Measurements from ENCODE around the gene TMEM80. TPM values are rescaled to one million over a fixed set of nuclear protein-coding genes. Genes with fewer than 3 reads are reported as not detected.

The TMEM80 gene
- total and polyA plus RNA-seq, 10 of the 15 experiments (the other 5 are each of a cell fraction or from before 2014, with no cell fraction given): 6.7 to 30.9 (median 20.7) TPM

GRCh38 chr11:703506-703905 lies 7.9 kb downstream of the TMEM80 start:
- in situ Hi-C loops (cut with MboI) (no loop called here), intact Hi-C loops (cut with micrococcal nuclease; ENCODE audit: unreplicated experiment) (no loop called here)
- ATAC-seq: no peak
- Histone ChIP-seq H3K79me2 (ENCODE audit: control insufficient read depth, insufficient read depth, low read length) (no peaks in the 10 kb centered on the region), H3K36me3 (ENCODE audit: control insufficient read depth in 2 of 2, insufficient read depth in 2 of 2, low read length in 1 of 2) (peaks cover 0 to 5% of the 10 kb centered on the region in 2 experiments; a peak in 2 of 4 replicates), H4K20me1 (ENCODE audit: control insufficient read depth, insufficient read depth) (no peaks in the 10 kb centered on the region), H3K4me2 (ENCODE audit: control insufficient read depth, insufficient read depth) (no peak overlapping the region), H2AFZ (ENCODE audit: control insufficient read depth, low read depth, low read length) (no peak overlapping the region), H3K4me1 (ENCODE audit: control insufficient read depth, insufficient read depth, low read length) (no peaks in the 10 kb centered on the region), H3K9me3 (replicated peaks; ENCODE audit: control insufficient read depth, insufficient read depth, low read length) (no peaks in the 10 kb centered on the region), H3K27ac (ENCODE audit: control insufficient read depth, insufficient read depth) (no peak overlapping the region), H3K27me3 (replicated peaks in 1 of 2; ENCODE audit: control insufficient read depth in 2 of 2, insufficient read depth in 2 of 2, low read length in 1 of 2) (no peaks in the 10 kb centered on the region; a peak in 1 of 4 replicates), H3K9ac (ENCODE audit: control insufficient read depth, insufficient read depth, low read length) (no peak overlapping the region), H3K4me3 (no peak overlapping the region)
- no TSS peak for BruUV-seq (replicated peaks)
- CTCF ChIA-PET: no interaction called here
- 87% methylated on average over 9 of the region's 9 CpGs for WGBS (ENCODE audit: insufficient coverage, insufficient replicate concordance, low lambda C conversion rate, missing lambda C conversion rate)
- POLR2A ChIA-PET: interaction anchor here (1.5 kb wide), 1 partner anchor 10 kb away, joined by 5 read pairs; no protein-coding TSS in a partner anchor
- TF ChIP-seq NBN (IDR thresholded peaks at IDR 0.05): no peak
- TF ChIP-seq SUPT20H (IDR thresholded peaks at IDR 0.05; ENCODE audit: borderline replicate concordance, control insufficient read depth, low read depth, low read length): no peak
- no peak for TF ChIP-seq ZZZ3 (IDR thresholded peaks at IDR 0.05; ENCODE audit: control insufficient read depth, insufficient read length, low read depth)
- no peak for TF ChIP-seq IKZF1 (conservative IDR thresholded peaks at IDR 0.05)
- no peak for TF ChIP-seq MTA2 (IDR thresholded peaks at IDR 0.05; ENCODE audit: low read depth)
- TF ChIP-seq IRF3 (IDR thresholded peaks at IDR 0.05): no peak
- TF ChIP-seq GABPA (IDR thresholded peaks at IDR 0.05; ENCODE audit: low read depth): no peak
- no peak for TF ChIP-seq CHD4 (IDR thresholded peaks at IDR 0.05)
- no peak for TF ChIP-seq ZNF384 (IDR thresholded peaks at IDR 0.05; ENCODE audit: borderline replicate concordance, low read depth, low read length)
- no peak for TF ChIP-seq MYB (IDR thresholded peaks at IDR 0.05; ENCODE audit: borderline replicate concordance, low read depth, low read length)
- TF ChIP-seq RAD21 (IDR thresholded peaks at IDR 0.05; ENCODE audit: insufficient read depth, low read depth, low read length): no peak
- TF ChIP-seq SMAD1 (IDR thresholded peaks at IDR 0.05; ENCODE audit: low read depth, partially characterized antibody): no peak
- no peak for FAIRE-seq
- RAD21 ChIA-PET (ENCODE audit: unreplicated experiment): interaction anchor here (1.1 kb wide), 1 partner anchor 23 kb away, joined by 3 read pairs; no protein-coding TSS in a partner anchor
- DNase-seq (ENCODE audit: low read depth, low spot score): no peak
- SMC1A ChIA-PET (ENCODE audit: uncharacterized antibody, unreplicated experiment): interaction anchor here (0.7 kb wide), 1 partner anchor 103 kb away, joined by 3 read pairs; no protein-coding TSS in a partner anchor

Measured in GM12878 (cell line).